T-helper 1 cell treated with Interleukin-12 subunit alpha and Interleukin-12 subunit beta and Interleukin-4 antibody, amounts not matched to agents 30 μg/mL and 1 μg/mL, for 36 hours (primary cell): Measurements from ENCODE around the gene KRTAP10-9.
"Not testable (repeated sequence)": the region's sequence is repeated elsewhere in the genome, so short reads cannot be mapped to it uniquely, and the experiment has no call there.

Experiments used
- H3K27ac Mint-ChIP-seq: one replicate; pipeline ENCODE4 v1.8.0; 2021; ENCODE audit warnings: mild to moderate bottlenecking, mixed read lengths
- H3K27me3 Mint-ChIP-seq: one replicate; pipeline ENCODE4 v1.8.0; 2021; ENCODE audit warnings: low read depth, mixed read lengths
- H3K36me3 Mint-ChIP-seq: one replicate; pipeline ENCODE4 v1.8.0; 2021; ENCODE audit warnings: low read depth, mixed read lengths
- H3K4me1 Mint-ChIP-seq: one replicate; pipeline ENCODE4 v1.8.0; 2021; ENCODE audit warnings: low read depth, mixed read lengths
- H3K4me3 Mint-ChIP-seq: one replicate; pipeline ENCODE4 v1.8.0; 2021; ENCODE audit warnings: mild to moderate bottlenecking, moderate library complexity, mixed read lengths
- H3K9me3 Mint-ChIP-seq: one replicate; pipeline ENCODE4 v1.8.0; 2021; ENCODE audit warnings: mixed read lengths

KRTAP10-9 gene

DNA sequence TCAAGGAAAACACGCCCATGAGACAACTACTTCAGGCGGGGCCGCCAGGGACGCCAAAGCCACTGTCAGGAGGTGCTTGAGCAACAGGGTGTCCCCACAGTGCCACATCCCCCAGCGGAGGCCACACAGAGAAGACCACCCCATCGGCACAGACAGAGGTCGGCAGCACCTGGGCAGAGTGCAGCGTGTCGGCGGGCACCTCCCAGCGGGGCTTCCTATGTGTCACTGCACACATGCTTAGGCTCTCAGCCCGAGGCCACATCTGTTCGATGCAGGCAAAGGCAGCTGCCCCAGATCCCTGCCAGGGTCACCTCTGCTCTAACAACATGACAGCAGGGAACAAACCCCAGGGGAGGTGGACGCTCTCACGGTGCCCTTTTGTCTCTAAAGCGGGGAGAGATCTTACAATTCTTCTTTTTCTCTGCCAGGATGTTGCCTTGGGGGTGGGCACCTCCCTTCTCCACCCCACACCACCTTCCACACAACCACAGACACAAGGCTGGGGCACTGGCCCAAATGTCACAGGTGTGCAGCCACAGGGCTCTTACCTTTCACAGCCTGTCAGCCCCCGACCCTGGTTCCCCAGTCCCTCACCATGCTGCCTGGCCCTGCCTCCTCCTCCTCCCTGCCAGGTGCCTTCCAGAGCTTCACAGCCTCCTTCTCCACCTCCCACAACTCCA is 10.8 kb upstream of the KRTAP10-9 start:
- H3K27ac Mint-ChIP-seq: no peak overlapping the region
- H3K4me1 Mint-ChIP-seq: peaks cover 28% of the 10 kb centered on the region
- H3K4me3 Mint-ChIP-seq: no peak overlapping the region
- peaks cover 33% of the 10 kb centered on the region for H3K9me3 Mint-ChIP-seq
- peaks cover 26% of the 10 kb centered on the region for H3K36me3 Mint-ChIP-seq
- peaks cover 4% of the 10 kb centered on the region for H3K27me3 Mint-ChIP-seq

GRCh38 chr21:44616591-44616926 is 10.3 kb upstream of the KRTAP10-9 start:
- peaks cover 4% of the 10 kb centered on the region for H3K27me3 Mint-ChIP-seq
- H3K4me1 Mint-ChIP-seq: peaks cover 28% of the 10 kb centered on the region
- H3K27ac Mint-ChIP-seq: no peak overlapping the region
- H3K36me3 Mint-ChIP-seq: peaks cover 26% of the 10 kb centered on the region
- H3K9me3 Mint-ChIP-seq: peaks cover 28% of the 10 kb centered on the region
- H3K4me3 Mint-ChIP-seq: no peak overlapping the region

DNA sequence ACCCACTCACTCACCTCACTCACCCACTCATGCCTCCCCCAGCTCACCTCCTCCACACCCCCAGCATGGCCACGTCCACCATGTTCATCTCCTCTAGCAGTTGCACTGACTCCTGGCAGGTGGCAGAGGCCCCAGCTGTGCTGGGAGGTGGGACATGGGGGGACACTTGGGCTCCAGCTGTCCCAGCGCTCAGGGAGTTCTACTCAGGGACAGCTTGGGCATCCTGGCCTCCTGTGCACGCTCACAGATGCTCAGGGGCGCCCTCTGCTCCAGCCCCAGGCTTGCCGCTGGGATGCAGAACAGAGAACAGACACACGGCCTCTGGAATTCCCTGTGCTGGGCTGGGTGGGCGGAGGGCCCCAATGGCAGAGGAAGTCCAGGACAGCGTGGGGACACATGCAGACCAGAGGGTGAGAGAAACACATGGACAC is 9.8 kb upstream of the KRTAP10-9 start:
- Mint-ChIP-seq H3K27ac (no peak overlapping the region), H3K4me3 (no peak overlapping the region), H3K9me3 (peaks cover 30% of the 10 kb centered on the region), H3K36me3 (peaks cover 28% of the 10 kb centered on the region), H3K4me1 (peaks cover 28% of the 10 kb centered on the region), H3K27me3 (peaks cover 4% of the 10 kb centered on the region)

DNA sequence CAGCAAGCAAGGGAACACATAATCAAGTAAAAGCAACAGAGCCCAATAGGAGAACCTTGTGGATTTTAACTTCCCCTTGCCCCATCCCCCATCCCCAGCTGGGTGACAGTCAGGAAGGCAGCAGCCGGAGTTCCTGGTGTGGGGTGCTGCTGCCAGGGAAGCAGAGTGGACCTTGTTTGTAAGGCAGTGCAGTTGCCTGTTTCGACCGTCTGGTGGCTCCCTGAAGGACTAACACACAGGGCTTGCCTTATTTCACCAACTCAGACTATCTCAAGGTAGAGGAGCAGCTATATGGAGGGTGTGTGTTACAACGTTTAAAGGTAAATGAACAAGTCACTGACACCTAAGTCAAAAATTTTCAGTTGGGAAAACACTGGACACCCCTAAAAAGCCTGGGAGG is 8.4 kb upstream of the KRTAP10-9 start:
- Mint-ChIP-seq H3K4me1 (peaks cover 28% of the 10 kb centered on the region), H3K36me3 (peaks cover 31% of the 10 kb centered on the region), H3K27ac (peak overlapping the region; percentile 87), H3K9me3 (peaks cover 44% of the 10 kb centered on the region), H3K27me3 (peaks cover 11% of the 10 kb centered on the region), H3K4me3 (no peak overlapping the region)

- Mint-ChIP-seq H3K4me1 (peaks cover 28% of the 10 kb centered on the region), H3K36me3 (peaks cover 33% of the 10 kb centered on the region), H3K27ac (peak overlapping the region; percentile 87), H3K27me3 (peaks cover 13% of the 10 kb centered on the region), H3K4me3 (peak overlapping the region; percentile 57), H3K9me3 (peaks cover 48% of the 10 kb centered on the region)
Measured at GRCh38 chr21:44618909-44619308, 8.0 kb upstream of the KRTAP10-9 start.

GRCh38 chr21:44619886-44620285 is 7.0 kb upstream of the KRTAP10-9 start:
- Mint-ChIP-seq H3K4me1 (peaks cover 26% of the 10 kb centered on the region), H3K27me3 (peaks cover 20% of the 10 kb centered on the region)

DNA sequence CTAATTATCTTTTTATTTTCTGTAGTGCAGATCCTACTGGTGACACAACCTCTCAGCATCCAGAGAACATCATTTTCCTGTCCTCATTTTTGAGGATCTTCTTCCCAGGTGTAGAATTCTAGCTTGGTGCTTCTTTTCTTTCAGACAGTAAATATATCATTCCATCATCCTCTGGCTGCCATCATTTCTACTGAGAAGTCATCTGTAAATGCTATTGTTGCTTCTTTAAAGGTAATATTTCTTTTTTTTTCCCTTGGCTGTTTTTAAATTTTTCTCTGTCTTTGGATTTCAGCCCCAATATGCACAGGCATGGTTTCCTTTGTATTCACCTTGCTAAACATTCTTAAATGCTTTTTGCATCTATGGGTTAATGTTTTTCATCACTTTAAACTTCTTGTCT is 3.3 kb upstream of the KRTAP10-9 start:
- Mint-ChIP-seq H3K4me1 (peaks cover 17% of the 10 kb centered on the region), H3K27ac (no peak overlapping the region), H3K27me3 (peaks cover 20% of the 10 kb centered on the region), H3K4me3 (no peak overlapping the region), H3K36me3 (peaks cover 36% of the 10 kb centered on the region), H3K9me3 (peaks cover 57% of the 10 kb centered on the region)

More at GRCh38 chr21:44619886-44620285, 7.0 kb upstream of the KRTAP10-9 start:
- H3K4me3 Mint-ChIP-seq: peak overlapping the region; percentile 21
- no peak overlapping the region for H3K27ac Mint-ChIP-seq
- peaks cover 58% of the 10 kb centered on the region for H3K9me3 Mint-ChIP-seq
- peaks cover 37% of the 10 kb centered on the region for H3K36me3 Mint-ChIP-seq

GRCh38 chr21:44625756-44626155 is 1.1 kb upstream of the KRTAP10-9 start:
- Mint-ChIP-seq H3K4me3 (no peak overlapping the region), H3K4me1 (peaks cover 7% of the 10 kb centered on the region), H3K27ac (no peak overlapping the region), H3K9me3 (peaks cover 48% of the 10 kb centered on the region), H3K36me3 (peaks cover 24% of the 10 kb centered on the region), H3K27me3 (peaks cover 28% of the 10 kb centered on the region)

DNA sequence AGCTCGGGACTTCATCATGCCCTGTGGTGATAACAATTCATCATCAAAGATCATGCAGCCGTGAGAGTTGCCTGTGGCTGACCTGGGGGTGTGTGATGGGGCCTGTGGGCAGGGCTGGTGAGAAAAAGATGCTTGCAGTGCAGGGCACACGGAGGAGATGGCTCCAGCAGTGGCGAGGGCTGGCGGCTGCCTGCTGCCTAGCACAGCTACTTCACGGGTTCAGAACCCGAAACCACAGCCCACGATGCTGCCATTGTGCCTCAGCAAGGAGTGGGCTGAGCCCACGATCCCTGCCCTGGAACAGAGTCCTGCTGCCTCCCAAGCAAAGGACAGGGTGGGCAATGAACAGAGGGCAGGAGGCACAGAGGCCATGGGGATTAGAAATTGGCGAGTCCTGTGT is 631 bp upstream of the KRTAP10-9 start:
- H3K27me3 Mint-ChIP-seq: peaks cover 26% of the 10 kb centered on the region
- peaks cover 6% of the 10 kb centered on the region for H3K4me1 Mint-ChIP-seq
- H3K9me3 Mint-ChIP-seq: peaks cover 51% of the 10 kb centered on the region
- peaks cover 25% of the 10 kb centered on the region for H3K36me3 Mint-ChIP-seq
- no peak overlapping the region for H3K4me3 Mint-ChIP-seq
- H3K27ac Mint-ChIP-seq: no peak overlapping the region

DNA sequence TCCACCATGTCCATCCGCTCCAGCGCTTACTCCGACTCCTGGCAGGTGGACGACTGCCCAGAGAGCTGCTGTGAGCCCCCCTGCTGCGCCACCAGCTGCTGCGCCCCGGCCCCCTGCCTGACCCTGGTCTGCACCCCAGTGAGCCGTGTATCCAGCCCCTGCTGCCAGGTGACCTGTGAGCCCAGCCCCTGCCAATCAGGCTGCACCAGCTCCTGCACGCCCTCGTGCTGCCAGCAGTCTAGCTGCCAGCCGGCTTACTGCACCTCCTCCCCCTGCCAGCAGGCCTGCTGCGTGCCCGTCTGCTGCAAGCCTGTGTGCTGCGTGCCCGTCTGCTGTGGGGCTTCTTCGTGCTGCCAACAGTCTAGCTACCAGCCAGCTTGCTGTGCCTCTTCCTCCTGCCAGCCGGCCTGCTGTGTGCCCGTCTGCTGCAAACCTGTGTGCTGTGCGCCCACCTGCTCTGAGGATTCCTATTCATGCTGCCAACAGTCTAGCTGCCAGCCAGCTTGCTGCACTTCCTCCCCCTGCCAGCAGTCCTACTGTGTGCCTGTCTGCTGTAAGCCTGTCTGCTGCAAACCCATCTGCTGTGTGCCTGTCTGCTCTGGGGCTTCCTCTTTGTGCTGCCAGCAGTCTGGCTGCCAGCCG is 409 bp downstream of the KRTAP10-9 start:
- H3K4me1 Mint-ChIP-seq, H3K4me3 Mint-ChIP-seq, H3K27ac Mint-ChIP-seq: not testable (repeated sequence)
- Mint-ChIP-seq H3K36me3 (peaks cover 27% of the 10 kb centered on the region), H3K9me3 (peaks cover 55% of the 10 kb centered on the region), H3K27me3 (peaks cover 34% of the 10 kb centered on the region)

DNA sequence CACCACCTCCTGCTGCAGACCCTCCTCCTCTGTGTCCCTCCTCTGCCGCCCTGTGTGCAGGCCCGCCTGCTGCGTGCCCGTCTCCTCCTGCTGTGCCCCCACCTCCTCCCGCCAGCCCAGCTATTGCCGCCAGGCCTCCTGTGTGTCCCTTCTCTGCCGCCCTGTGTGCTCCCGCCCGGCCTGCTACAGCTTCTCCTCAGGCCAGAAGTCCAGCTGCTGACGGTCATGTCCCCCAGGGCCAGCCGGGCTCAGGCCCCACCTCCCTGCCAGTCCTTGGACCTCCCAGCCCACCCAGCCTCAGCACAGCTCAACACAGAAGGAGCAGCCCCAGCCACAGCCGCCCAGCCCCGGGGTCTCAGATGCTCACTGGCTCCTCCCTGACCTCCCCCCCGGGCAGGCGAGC is 939 bp downstream of the KRTAP10-9 start:
- Mint-ChIP-seq H3K27me3 (peaks cover 29% of the 10 kb centered on the region), H3K9me3 (peaks cover 54% of the 10 kb centered on the region), H3K36me3 (peaks cover 27% of the 10 kb centered on the region)
- not testable (repeated sequence) for H3K4me3 Mint-ChIP-seq, H3K27ac Mint-ChIP-seq, H3K4me1 Mint-ChIP-seq

DNA sequence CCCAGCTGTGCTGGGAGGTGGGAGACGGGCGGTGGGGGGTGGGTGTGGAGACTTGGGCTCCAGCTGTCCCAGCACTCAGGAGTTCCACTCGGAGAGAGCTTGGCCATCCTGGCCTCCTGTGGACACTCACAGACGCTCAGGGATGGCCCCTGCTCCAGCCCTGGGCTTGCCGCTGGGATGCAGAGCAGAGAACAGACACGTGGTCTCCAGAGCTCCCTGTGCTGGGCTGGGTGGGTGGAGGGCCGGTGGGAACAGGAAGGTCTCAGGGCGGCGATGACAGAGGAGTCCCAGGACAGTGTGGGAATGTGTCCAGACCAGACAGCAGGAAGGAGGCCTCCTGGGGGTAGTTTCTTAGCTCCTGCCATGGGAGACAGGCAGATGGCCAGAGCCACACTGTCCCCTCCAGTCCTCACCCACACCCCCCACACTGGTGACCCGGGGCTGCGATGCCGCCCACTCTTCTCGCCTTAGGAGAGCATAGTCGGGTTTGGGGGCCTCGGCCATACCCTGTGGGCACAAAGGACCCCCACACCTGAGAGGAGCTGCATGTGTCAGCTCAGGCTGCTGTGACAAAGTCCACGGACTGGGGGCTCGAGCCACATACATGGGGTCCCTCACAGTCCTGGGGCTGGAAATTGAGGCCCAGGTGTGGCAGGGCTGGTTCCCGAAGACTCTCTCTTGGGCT is 2.0 kb downstream of the KRTAP10-9 start:
- Mint-ChIP-seq H3K9me3 (peaks cover 51% of the 10 kb centered on the region), H3K4me1 (peaks cover 6% of the 10 kb centered on the region), H3K27me3 (peaks cover 34% of the 10 kb centered on the region), H3K36me3 (peaks cover 25% of the 10 kb centered on the region), H3K27ac (no peak overlapping the region), H3K4me3 (no peak overlapping the region)

- Mint-ChIP-seq H3K9me3 (peaks cover 45% of the 10 kb centered on the region), H3K27me3 (peaks cover 39% of the 10 kb centered on the region), H3K4me3 (no peak overlapping the region), H3K27ac (no peak overlapping the region), H3K4me1 (peaks cover 6% of the 10 kb centered on the region), H3K36me3 (peaks cover 21% of the 10 kb centered on the region)
Measured at GRCh38 chr21:44630440-44630839, 3.5 kb downstream of the KRTAP10-9 start.

DNA sequence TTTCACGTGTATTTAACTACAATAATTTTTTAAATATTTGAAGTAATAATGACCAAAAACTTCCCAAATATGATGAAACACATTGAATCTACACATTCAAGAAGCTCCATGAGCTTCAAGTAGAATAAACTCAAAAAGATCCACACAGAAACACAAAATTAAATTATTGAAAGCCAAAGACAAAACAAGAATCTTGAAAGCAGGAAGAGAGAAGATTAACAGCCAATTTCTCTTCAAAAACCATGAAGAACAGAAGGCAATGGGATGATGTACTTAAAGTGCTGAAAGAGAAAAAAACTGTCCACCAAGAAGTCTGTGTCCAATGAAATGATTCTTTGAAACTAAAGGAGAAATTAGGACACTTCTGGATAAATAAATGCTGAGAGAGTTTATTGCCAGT is 5.2 kb downstream of the KRTAP10-9 start:
- Mint-ChIP-seq H3K27ac (no peak overlapping the region), H3K27me3 (peaks cover 46% of the 10 kb centered on the region), H3K4me1 (peaks cover 6% of the 10 kb centered on the region), H3K9me3 (peaks cover 45% of the 10 kb centered on the region), H3K36me3 (peaks cover 21% of the 10 kb centered on the region), H3K4me3 (no peak overlapping the region)
